Pancreas (tissue), 10 donors: ENCODE data around the gene PPIG. TPM values are rescaled to one million over a fixed set of nuclear protein-coding genes. Genes with fewer than 3 reads are reported as not detected.
"Not testable (repeated sequence)": the region's sequence is repeated elsewhere in the genome, so short reads cannot be mapped to it uniquely, and the experiment has no call there.

Experiments
- ATAC-seq, 4 donors: fragments of 200-7000 bp; cut with Tn5 transposase; one replicate each; pipeline versions ENCODE4 v1.8.0 to v1.9.1; 2020; ENCODE audit warnings: mild to moderate bottlenecking in 4 of 4, moderate library complexity in 4 of 4
- DNase-seq, 6 donors: peaks; one replicate each; pipeline ENCODE4 v3.0.0-alpha.2; 2020
- FAIRE-seq: peaks from 2 replicates; lab custom pipeline; 2012; peaks lifted over from hg19 to GRCh38; lab: Jason Lieb, UNC
- H3K27ac ChIP-seq, 4 donors: fragments of 200-600 bp; sonication (generic); 1 replicate in 3 of 4; 2 replicates in 1 of 4; pipeline versions ENCODE4 v1.5.0 to v1.8.0; 2020
- H3K27me3 ChIP-seq, 4 donors: fragments of 200-600 bp; one replicate each; pipeline ENCODE4 v1.8.0; 2021
- H3K36me3 ChIP-seq, 3 donors: fragments of 200-600 bp; sonication (generic) in 1 of 3; one replicate each; pipeline versions ENCODE4 v1.5.0 to v1.8.0; 2020 to 2021
- H3K4me1 ChIP-seq, 3 donors: fragments of 200-600 bp; one replicate each; pipeline ENCODE4 v1.8.0; 2021
- H3K4me3 ChIP-seq, 4 donors: fragments of 200-600 bp; sonication (generic) in 2 of 4; one replicate each; pipeline versions ENCODE4 v1.5.0 to v1.8.0; 2020 to 2021
- H3K9me3 ChIP-seq, 4 donors: fragments of 200-600 bp; one replicate each; pipeline ENCODE4 v1.8.0; 2021
- CTCF ChIP-seq, 4 donors: fragments of 200-600 bp; sonication (generic) in 3 of 4; IDR thresholded peaks; one replicate each; pipeline versions ENCODE4 v1.5.0 to v1.8.0; 2021; ENCODE audit warnings: antibody characterized with exemption in 4 of 4
- WGBS, 2 donors: extraction: QIAGEN DNeasy Blood & Tissue Kit; methylation state at CpG; one replicate each; pipeline ENCODE4 v1.1.7; 2013; 5-methylcytosine and 5-hydroxymethylcytosine counted together
- intact Hi-C, 3 donors: fragments of 100-400 bp; cut with DNase I; formaldehyde crosslinking; loops; one replicate each; pipeline versions ENCODE4 v1.11.1 to v1.14.2; 2022
- polyA plus RNA-seq, 2 donors: library from polyadenylated mRNA; stranded (reverse); fragments of 200-250 nt; gene quantifications; one replicate each; pipeline ENCODE4 v1.2.3, GENCODE V29; 2013
- total RNA-seq, 6 donors: library from RNA; stranded (reverse); fragmentation: NEBNext Ultra II Directional in 4 of 6; extraction: Animal tissue kit (Norgen Biotek cat#: 25700) in 4 of 6; gene quantifications; one replicate each; pipeline versions ENCODE4 v1.2.1 to v1.2.4, GENCODE V29; 2021 to 2023
- donor health status: healthy with polysubstance abuse.
- donor health status: DM: no; HTN: no; CAD: no; lungs with moderate emphysema.
- donor health status: DM: no; HTN: no; CAD: no.
- donor health status: control.
- donor health status: control.
- donor health status: Bipolar disorder and iron deficiency.
- donor health status: DM: yes; HTN: yes; CAD: no.
- donor health status: DM: no; HTN: no; CAD: no.
- donor health status: DM: no; HTN: no; CAD: no.
- donor health status: DM: yes; HTN: yes; CAD: no.

The PPIG gene
- total and polyA plus RNA-seq, 8 donors = 17.0 to 30.0 (median 22.2) TPM

- H3K4me3 ChIP-seq = no peak overlapping the region
- ATAC-seq (no peak), FAIRE-seq (no peak), DNase-seq (no peak)
- no peaks in the 10 kb centered on the region for H3K4me1 ChIP-seq
- no peaks in the 10 kb centered on the region for H3K27me3 ChIP-seq
- H3K36me3 ChIP-seq = peaks cover 0 to 25% (median 12%) of the 10 kb centered on the region in 3 donors
- no peaks in the 10 kb centered on the region for H3K9me3 ChIP-seq
- no peak overlapping the region for H3K27ac ChIP-seq
- intact Hi-C loops = no loop called here
- WGBS, 2 donors = 88 to 99% methylated on average over 2 of the region's 2 CpGs
- TF ChIP-seq CTCF (IDR thresholded peaks at IDR 0.05) = no peak
Observed at GRCh38 chr2:169609264-169609663, 25.1 kb downstream of the PPIG start.

GRCh38 chr2:169613876-169614275 lies 29.7 kb downstream of the PPIG start:
- peaks cover 0 to 31% (median 9%) of the 10 kb centered on the region in 3 donors for H3K36me3 ChIP-seq
- 86 to 89% methylated on average over 2 of the region's 2 CpGs for WGBS, 2 donors
- no peaks in the 10 kb centered on the region for H3K9me3 ChIP-seq
- H3K27me3 ChIP-seq = no peaks in the 10 kb centered on the region
- ATAC-seq (no peak), FAIRE-seq (peak; percentile 65), DNase-seq (no peak)
- H3K4me3 ChIP-seq = no peak overlapping the region
- TF ChIP-seq CTCF (IDR thresholded peaks at IDR 0.05) = no peak
- no peaks in the 10 kb centered on the region for H3K4me1 ChIP-seq
- intact Hi-C loops = no loop called here
- no peak overlapping the region for H3K27ac ChIP-seq

- H3K9me3 ChIP-seq, FAIRE-seq, H3K27ac ChIP-seq, H3K4me3 ChIP-seq, ATAC-seq, H3K4me1 ChIP-seq, DNase-seq, intact Hi-C loops, H3K27me3 ChIP-seq: not testable (repeated sequence)
- WGBS, 2 donors = 95 to 100% methylated on average over 1 of the region's 1 CpG
- peaks cover 0 to 31% (median 3%) of the 10 kb centered on the region in 3 donors for H3K36me3 ChIP-seq
Observed at GRCh38 chr2:169615982-169616381, 31.8 kb downstream of the PPIG start.

DNA sequence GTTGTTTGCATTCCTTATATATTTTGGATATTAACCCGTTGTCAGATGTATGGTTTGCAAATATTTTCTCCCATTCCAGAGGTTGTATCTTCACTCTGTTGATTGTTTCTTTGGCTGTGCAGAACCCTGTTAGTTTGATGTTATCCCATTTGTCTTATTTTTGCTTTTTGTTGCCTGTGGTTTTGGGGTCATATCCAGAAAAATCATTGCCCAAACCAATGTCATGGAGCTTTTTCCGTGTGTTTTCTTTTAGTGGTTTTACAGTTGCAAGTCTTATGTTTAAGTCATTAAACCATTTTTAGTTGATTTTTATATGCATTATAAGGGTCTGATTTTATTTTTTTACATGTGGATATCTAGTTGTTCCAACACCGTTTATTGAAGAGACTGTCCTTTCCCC lies 35.8 kb downstream of the PPIG start:
- ATAC-seq = no peak

GRCh38 chr2:169620509-169620908 lies 36.4 kb downstream of the PPIG start:
- Histone ChIP-seq H3K36me3 (peaks cover 0 to 19% (median 4%) of the 10 kb centered on the region in 3 donors), H3K27me3 (no peaks in the 10 kb centered on the region), H3K4me1 (no peaks in the 10 kb centered on the region), H3K9me3 (no peaks in the 10 kb centered on the region), H3K27ac (no peak overlapping the region), H3K4me3 (no peak overlapping the region)
- intact Hi-C loops = no loop called here
- 88 to 93% methylated on average over 1 of the region's 1 CpG for WGBS, 2 donors
- ATAC-seq (no peak), DNase-seq (no peak), FAIRE-seq (no peak)
- no peak for TF ChIP-seq CTCF (IDR thresholded peaks at IDR 0.05)

More for the DNA sequence above, 35.8 kb downstream of the PPIG start:
- WGBS, 2 donors = 61 to 63% methylated on average over 3 of the region's 3 CpGs
- Histone ChIP-seq H3K36me3 (peaks cover 0 to 25% (median 4%) of the 10 kb centered on the region in 3 donors), H3K4me1 (no peaks in the 10 kb centered on the region), H3K27me3 (no peaks in the 10 kb centered on the region), H3K27ac (no peak overlapping the region), H3K4me3 (no peak overlapping the region), H3K9me3 (no peaks in the 10 kb centered on the region)
- FAIRE-seq = no peak
- no peak for DNase-seq
- intact Hi-C loops = no loop called here
- no peak for TF ChIP-seq CTCF (IDR thresholded peaks at IDR 0.05)
